ENCODE measurements around the gene NUFIP1.

DNA sequence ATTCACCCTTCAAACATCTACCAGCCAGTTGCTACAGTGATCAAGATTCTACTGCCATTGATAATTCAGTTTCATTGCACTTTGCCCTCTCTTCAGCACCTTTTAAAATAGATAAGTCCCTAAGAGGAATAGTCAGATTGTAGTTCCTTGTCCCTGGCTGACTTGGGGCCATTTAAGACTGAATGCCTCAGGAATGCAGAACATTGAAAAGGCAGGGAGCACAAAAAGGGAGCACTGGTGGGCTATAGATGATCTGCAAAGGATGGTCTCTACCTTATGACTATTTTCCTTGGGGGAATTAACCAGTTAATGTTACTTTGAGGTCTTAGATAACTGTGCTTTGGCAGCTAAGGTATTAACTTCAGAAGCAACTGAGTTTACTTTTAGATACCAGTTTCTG is 46.9 kb upstream of the NUFIP1 start:
- TF ChIP-seq, protein P1, sequence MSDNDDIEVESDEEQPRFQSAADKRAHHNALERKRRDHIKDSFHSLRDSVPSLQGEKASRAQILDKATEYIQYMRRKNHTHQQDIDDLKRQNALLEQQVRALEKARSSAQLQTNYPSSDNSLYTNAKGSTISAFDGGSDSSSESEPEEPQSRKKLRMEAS (IDR thresholded peaks at IDR 0.05): no peak
- TF ChIP-seq EP300 (IDR thresholded peaks at IDR 0.05; ENCODE audit: borderline replicate concordance): no peak
- TF ChIP-seq NFIC (IDR thresholded peaks at IDR 0.05): no peak
- no peak for TF ChIP-seq RAD21 (IDR thresholded peaks at IDR 0.05; ENCODE audit: low read depth)
- TF ChIP-seq, protein P2, sequence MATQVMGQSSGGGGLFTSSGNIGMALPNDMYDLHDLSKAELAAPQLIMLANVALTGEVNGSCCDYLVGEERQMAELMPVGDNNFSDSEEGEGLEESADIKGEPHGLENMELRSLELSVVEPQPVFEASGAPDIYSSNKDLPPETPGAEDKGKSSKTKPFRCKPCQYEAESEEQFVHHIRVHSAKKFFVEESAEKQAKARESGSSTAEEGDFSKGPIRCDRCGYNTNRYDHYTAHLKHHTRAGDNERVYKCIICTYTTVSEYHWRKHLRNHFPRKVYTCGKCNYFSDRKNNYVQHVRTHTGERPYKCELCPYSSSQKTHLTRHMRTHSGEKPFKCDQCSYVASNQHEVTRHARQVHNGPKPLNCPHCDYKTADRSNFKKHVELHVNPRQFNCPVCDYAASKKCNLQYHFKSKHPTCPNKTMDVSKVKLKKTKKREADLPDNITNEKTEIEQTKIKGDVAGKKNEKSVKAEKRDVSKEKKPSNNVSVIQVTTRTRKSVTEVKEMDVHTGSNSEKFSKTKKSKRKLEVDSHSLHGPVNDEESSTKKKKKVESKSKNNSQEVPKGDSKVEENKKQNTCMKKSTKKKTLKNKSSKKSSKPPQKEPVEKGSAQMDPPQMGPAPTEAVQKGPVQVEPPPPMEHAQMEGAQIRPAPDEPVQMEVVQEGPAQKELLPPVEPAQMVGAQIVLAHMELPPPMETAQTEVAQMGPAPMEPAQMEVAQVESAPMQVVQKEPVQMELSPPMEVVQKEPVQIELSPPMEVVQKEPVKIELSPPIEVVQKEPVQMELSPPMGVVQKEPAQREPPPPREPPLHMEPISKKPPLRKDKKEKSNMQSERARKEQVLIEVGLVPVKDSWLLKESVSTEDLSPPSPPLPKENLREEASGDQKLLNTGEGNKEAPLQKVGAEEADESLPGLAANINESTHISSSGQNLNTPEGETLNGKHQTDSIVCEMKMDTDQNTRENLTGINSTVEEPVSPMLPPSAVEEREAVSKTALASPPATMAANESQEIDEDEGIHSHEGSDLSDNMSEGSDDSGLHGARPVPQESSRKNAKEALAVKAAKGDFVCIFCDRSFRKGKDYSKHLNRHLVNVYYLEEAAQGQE (IDR thresholded peaks at IDR 0.05; ENCODE audit: low read depth): no peak
- no peak for TF ChIP-seq CEBPB (IDR thresholded peaks at IDR 0.05)
- TF ChIP-seq, protein P3, sequence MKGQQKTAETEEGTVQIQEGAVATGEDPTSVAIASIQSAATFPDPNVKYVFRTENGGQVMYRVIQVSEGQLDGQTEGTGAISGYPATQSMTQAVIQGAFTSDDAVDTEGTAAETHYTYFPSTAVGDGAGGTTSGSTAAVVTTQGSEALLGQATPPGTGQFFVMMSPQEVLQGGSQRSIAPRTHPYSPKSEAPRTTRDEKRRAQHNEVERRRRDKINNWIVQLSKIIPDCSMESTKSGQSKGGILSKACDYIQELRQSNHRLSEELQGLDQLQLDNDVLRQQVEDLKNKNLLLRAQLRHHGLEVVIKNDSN (IDR thresholded peaks at IDR 0.05): no peak
- TF ChIP-seq TCF12 (IDR thresholded peaks at IDR 0.05; ENCODE audit: low read depth): no peak
- no peak for TF ChIP-seq YY1 (IDR thresholded peaks at IDR 0.05; ENCODE audit: low read depth)
